Measurements from ENCODE around the gene SLC33A1.
A peak's percentile ranks its signal among the peaks of the same experiment; 100 is the strongest.

SLC33A1 gene

GRCh38 chr3:155782390-155782953 is 71.8 kb downstream of the SLC33A1 start:
- Histone ChIP-seq H3K9me3 (ENCODE audit: control insufficient read depth, low read length) (peaks cover 8% of the 10 kb centered on the region), H3K4me3 (ENCODE audit: low read length) (no peak overlapping the region), H3K9ac (ENCODE audit: low read length) (no peak overlapping the region), H3K4me1 (ENCODE audit: control insufficient read depth, insufficient read depth, low read length) (peaks cover 17% of the 10 kb centered on the region), H3K27me3 (replicated peaks; ENCODE audit: control insufficient read depth, insufficient read depth, low read length) (no peaks in the 10 kb centered on the region), H3K36me3 (ENCODE audit: control insufficient read depth, insufficient read depth, low read length, severe bottlenecking) (peaks cover 5% of the 10 kb centered on the region)
- no peak for DNase-seq (ENCODE audit: low read depth)

DNA sequence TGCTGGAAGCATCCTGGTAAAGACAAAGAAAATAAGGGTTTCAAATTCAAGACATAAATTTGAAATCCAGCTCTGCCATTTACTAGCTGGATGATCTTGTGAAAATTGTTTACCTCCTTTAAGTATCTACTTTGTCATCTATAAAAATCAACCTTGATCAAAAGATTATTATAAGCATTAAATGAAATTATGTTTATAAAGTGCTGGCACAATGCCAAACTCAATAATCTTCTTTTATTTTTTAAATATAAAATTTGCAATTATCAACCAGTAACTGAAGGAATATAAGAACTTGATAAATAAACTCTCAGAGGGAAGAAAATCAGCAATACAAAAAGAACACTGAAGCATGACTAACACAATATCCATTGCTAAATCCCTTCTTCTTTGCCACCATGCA is 73.9 kb downstream of the SLC33A1 start:
- DNase-seq (ENCODE audit: low read depth) = no peak
- H3K27me3 ChIP-seq (replicated peaks; ENCODE audit: control insufficient read depth, insufficient read depth, low read length) = no peaks in the 10 kb centered on the region
- H3K4me3 ChIP-seq (ENCODE audit: low read length) = no peak overlapping the region
- H3K36me3 ChIP-seq (ENCODE audit: control insufficient read depth, insufficient read depth, low read length, severe bottlenecking) = peaks cover 5% of the 10 kb centered on the region
- H3K9ac ChIP-seq (ENCODE audit: low read length) = no peak overlapping the region
- H3K4me1 ChIP-seq (ENCODE audit: control insufficient read depth, insufficient read depth, low read length) = peaks cover 17% of the 10 kb centered on the region
- peaks cover 8% of the 10 kb centered on the region for H3K9me3 ChIP-seq (ENCODE audit: control insufficient read depth, low read length)

- Histone ChIP-seq H3K36me3 (ENCODE audit: control insufficient read depth, insufficient read depth, low read length, severe bottlenecking) (peaks cover 5% of the 10 kb centered on the region), H3K9ac (ENCODE audit: low read length) (no peak overlapping the region), H3K4me3 (ENCODE audit: low read length) (peak overlapping the region; percentile 28), H3K27me3 (replicated peaks; ENCODE audit: control insufficient read depth, insufficient read depth, low read length) (no peaks in the 10 kb centered on the region), H3K9me3 (ENCODE audit: control insufficient read depth, low read length) (peaks cover 8% of the 10 kb centered on the region), H3K4me1 (ENCODE audit: control insufficient read depth, insufficient read depth, low read length) (peaks cover 17% of the 10 kb centered on the region)
- peak; percentile 51 for DNase-seq (ENCODE audit: low read depth)
Measured at GRCh38 chr3:155778462-155778861, 75.8 kb downstream of the SLC33A1 start.

DNA sequence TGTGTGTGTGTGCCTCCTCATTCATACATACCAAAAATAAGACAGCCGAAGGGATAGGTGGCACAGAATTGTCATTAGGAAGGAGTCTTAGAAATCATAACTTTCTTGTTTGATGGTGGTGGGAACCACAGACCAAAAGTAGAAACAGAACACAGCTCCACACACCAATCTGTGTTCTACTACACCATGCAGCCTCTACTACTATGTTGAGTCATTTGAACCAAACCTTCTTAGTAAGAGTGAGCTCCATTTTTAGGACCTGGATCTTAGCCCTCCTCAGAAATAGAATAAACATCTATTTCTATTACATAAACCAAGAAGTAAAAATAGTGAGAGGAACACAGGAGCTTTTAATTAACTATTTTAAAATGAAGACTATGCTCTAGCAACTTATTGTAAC is 81.4 kb downstream of the SLC33A1 start:
- H3K4me1 ChIP-seq (ENCODE audit: control insufficient read depth, insufficient read depth, low read length) = peaks cover 4% of the 10 kb centered on the region
- no peak for DNase-seq (ENCODE audit: low read depth)
- no peaks in the 10 kb centered on the region for H3K27me3 ChIP-seq (replicated peaks; ENCODE audit: control insufficient read depth, insufficient read depth, low read length)
- H3K4me3 ChIP-seq (ENCODE audit: low read length) = no peak overlapping the region
- no peaks in the 10 kb centered on the region for H3K36me3 ChIP-seq (ENCODE audit: control insufficient read depth, insufficient read depth, low read length, severe bottlenecking)
- no peak overlapping the region for H3K9ac ChIP-seq (ENCODE audit: low read length)
- H3K9me3 ChIP-seq (ENCODE audit: control insufficient read depth, low read length) = no peaks in the 10 kb centered on the region

GRCh38 chr3:155771126-155771525 is 83.1 kb downstream of the SLC33A1 start:
- no peak overlapping the region for H3K9ac ChIP-seq (ENCODE audit: low read length)
- no peak overlapping the region for H3K4me3 ChIP-seq (ENCODE audit: low read length)
- H3K9me3 ChIP-seq (ENCODE audit: control insufficient read depth, low read length) = no peaks in the 10 kb centered on the region
- no peaks in the 10 kb centered on the region for H3K27me3 ChIP-seq (replicated peaks; ENCODE audit: control insufficient read depth, insufficient read depth, low read length)
- H3K4me1 ChIP-seq (ENCODE audit: control insufficient read depth, insufficient read depth, low read length) = no peaks in the 10 kb centered on the region
- H3K36me3 ChIP-seq (ENCODE audit: control insufficient read depth, insufficient read depth, low read length, severe bottlenecking) = no peaks in the 10 kb centered on the region
- no peak for DNase-seq (ENCODE audit: low read depth)

All from adipocyte (in vitro differentiated cells).